Measurements from ENCODE around the gene GSK3B. TPM values are rescaled to one million over a fixed set of nuclear protein-coding genes. Genes with fewer than 3 reads are reported as not detected.

GSK3B gene
- total RNA-seq, 2 donors from 2014 or later, result 36.7 to 47.9 TPM

DNA sequence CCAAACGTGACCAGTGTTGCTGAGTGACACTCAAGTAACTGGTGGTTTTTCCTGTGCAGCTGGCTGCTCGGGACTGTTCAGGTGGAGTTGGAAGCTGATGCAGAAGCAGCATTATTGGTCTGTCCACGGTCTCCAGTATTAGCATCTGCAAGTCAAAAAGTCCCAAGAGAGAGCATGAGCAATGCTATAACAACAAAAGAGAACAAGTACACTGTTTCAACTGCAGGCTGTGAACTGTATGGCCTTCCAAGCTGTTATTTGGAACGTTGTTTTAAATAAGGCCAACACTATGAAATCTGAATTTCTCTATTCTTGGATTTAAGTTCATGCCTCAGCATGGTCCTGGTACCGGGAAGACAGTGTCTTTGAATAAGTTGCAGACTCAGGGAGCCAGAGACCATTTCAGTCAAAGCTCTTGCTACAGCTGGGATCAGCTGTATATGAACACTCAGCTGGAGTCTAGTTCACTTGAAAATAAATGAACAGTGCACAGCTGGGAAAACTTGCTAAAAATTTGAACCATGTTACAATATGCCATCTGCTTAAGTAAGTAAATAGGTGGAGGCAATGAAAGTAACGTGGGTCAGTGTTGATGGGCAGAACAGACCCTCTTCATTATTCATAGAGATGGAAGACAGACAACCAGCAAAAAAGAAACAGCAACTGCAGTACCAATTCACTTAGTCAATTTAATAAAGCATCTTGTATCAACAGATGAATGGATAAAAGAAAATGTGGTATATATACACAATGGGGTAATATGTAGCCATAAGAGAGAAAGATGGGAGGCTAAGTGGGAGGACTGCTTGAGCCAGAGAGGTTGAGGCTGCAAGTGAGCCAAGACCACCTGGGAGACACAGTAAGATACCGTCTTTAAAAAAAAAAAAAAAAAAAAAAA, 267.3 kb downstream of the GSK3B start:
- intact Hi-C loops (cut with DNase I), result no loop called here
- Histone ChIP-seq H3K36me3 (no peaks in the 10 kb centered on the region), H3K4me3 (no peak overlapping the region), H3K27me3 (replicated peaks; ENCODE audit: insufficient read depth) (no peaks in the 10 kb centered on the region), H3K27ac (no peak overlapping the region), H3K9me3 (no peaks in the 10 kb centered on the region), H3K4me1 (replicated peaks) (no peaks in the 10 kb centered on the region)
- TF ChIP-seq POLR2AphosphoS5 (IDR thresholded peaks at IDR 0.05) (no peak), CTCF (IDR thresholded peaks at IDR 0.05) (no peak), POLR2A (IDR thresholded peaks at IDR 0.05) (no peak)
- WGBS, result 84% methylated on average over 7 of the region's 7 CpGs
- no peak for DNase-seq (ENCODE audit: low spot score)

GRCh38 chr3:119825820-119826219, 268.4 kb downstream of the GSK3B start:
- TF ChIP-seq CTCF (IDR thresholded peaks at IDR 0.05), result no peak
- no peak for TF ChIP-seq POLR2AphosphoS5 (IDR thresholded peaks at IDR 0.05)
- no peak for TF ChIP-seq POLR2A (IDR thresholded peaks at IDR 0.05)
- intact Hi-C loops (cut with DNase I), result no loop called here
- Histone ChIP-seq H3K36me3 (no peaks in the 10 kb centered on the region), H3K27me3 (replicated peaks; ENCODE audit: insufficient read depth) (no peaks in the 10 kb centered on the region), H3K9me3 (no peaks in the 10 kb centered on the region), H3K4me1 (replicated peaks) (no peaks in the 10 kb centered on the region), H3K27ac (no peak overlapping the region), H3K4me3 (no peak overlapping the region)
- 72% methylated on average over 1 of the region's 1 CpG for WGBS
- no peak for DNase-seq (ENCODE audit: low spot score)

- DNase-seq (ENCODE audit: low spot score), result no peak
- WGBS, result 84% methylated on average over 2 of the region's 2 CpGs
- no peaks in the 10 kb centered on the region for H3K36me3 ChIP-seq
- no peak for TF ChIP-seq CTCF (IDR thresholded peaks at IDR 0.05)
- no peak for TF ChIP-seq POLR2AphosphoS5 (IDR thresholded peaks at IDR 0.05)
- no peak for TF ChIP-seq POLR2A (IDR thresholded peaks at IDR 0.05)
- H3K27ac ChIP-seq, result no peak overlapping the region
- no peaks in the 10 kb centered on the region for H3K9me3 ChIP-seq
- no peaks in the 10 kb centered on the region for H3K4me1 ChIP-seq (replicated peaks)
- H3K27me3 ChIP-seq (replicated peaks; ENCODE audit: insufficient read depth), result no peaks in the 10 kb centered on the region
- no peak overlapping the region for H3K4me3 ChIP-seq
- intact Hi-C loops (cut with DNase I), result no loop called here
These were observed 274.4 kb downstream of the GSK3B start for GRCh38 chr3:119819806-119820205.

DNA sequence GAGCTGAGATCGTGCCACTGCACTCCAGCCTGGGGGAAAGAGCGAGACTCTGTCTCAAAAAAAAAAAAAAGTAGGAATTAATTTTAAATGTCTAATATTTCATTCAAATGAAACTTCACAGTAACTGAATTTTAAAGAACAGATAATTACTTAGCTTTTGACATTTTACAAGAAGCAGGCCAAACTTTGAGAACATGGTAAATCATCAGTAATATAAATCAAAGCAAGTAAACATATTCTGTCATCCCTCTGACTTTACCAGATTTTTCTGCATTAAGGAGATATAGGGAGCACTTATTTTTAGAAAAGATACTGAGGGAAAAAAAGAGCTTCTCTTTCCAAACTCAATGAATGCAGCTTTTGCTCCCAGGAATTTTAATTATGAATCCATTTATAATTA, 275.3 kb downstream of the GSK3B start:
- Histone ChIP-seq H3K9me3 (no peaks in the 10 kb centered on the region), H3K36me3 (no peaks in the 10 kb centered on the region), H3K27me3 (replicated peaks; ENCODE audit: insufficient read depth) (no peaks in the 10 kb centered on the region), H3K4me3 (no peak overlapping the region), H3K4me1 (replicated peaks) (no peaks in the 10 kb centered on the region), H3K27ac (no peak overlapping the region)
- TF ChIP-seq CTCF (IDR thresholded peaks at IDR 0.05) (no peak), POLR2A (IDR thresholded peaks at IDR 0.05) (no peak), POLR2AphosphoS5 (IDR thresholded peaks at IDR 0.05) (no peak)
- intact Hi-C loops (cut with DNase I), result no loop called here
- WGBS, result 88% methylated on average over 2 of the region's 2 CpGs
- no peak for DNase-seq (ENCODE audit: low spot score)

All from prostate gland (tissue), 2 donors.